GM12875 (cell line): Measurements from ENCODE around the gene DIO1.
A peak's percentile ranks its signal among the peaks of the same experiment; 100 is the strongest.
"Not testable (repeated sequence)": the region's sequence is repeated elsewhere in the genome, so short reads cannot be mapped to it uniquely, and the experiment has no call there.

ENCODE experiments used
- H3K4me3 ChIP-seq: one replicate; pipeline ENCODE4 v1.5.1; 2011; ENCODE audit warnings: low read depth, low read length, control low read depth
- TF ChIP-seq, protein P1 (sequence below): IDR thresholded peaks from 2 replicates; pipeline ENCODE4 v1.5.1; 2011; ENCODE audit warnings: low read depth, mild to moderate bottlenecking, control low read depth, inconsistent platforms, low read length, moderate library complexity, borderline replicate concordance; ENCODE audit not compliant: insufficient read depth

DIO1 gene

DNA sequence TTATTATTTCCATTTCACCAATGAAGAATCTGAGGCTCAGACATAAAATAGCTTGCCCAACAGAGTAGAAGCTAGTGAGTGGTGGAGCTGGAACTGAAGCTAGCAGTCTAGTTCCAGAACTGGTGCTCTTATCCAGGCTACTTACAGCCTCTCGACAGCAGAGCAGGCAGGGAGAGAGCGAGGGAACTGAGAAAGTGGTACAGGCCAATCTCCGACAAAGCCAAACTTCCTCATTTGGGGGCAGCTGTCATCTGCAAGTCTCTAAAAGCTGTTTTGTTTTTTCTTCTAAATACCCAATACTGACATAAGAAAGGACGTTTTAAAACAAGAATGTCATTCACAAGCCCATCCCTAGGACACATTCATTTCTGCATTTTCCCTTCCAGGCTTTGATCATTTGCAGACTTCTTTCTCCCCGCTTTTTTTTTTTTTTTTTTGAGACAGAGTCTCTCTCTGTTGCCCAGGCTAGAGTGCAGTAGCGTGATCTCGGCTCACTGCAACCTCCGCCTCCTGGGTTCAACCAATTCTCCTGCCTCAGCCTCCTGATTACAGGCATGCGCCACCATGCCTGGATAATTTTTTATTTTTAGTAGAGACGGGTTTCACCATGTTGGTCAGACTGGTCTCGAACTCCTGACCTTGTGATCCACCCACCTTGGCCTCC is 24.4 kb upstream of the DIO1 start:
- H3K4me3 ChIP-seq: no peak overlapping the region
- TF ChIP-seq, protein P1, sequence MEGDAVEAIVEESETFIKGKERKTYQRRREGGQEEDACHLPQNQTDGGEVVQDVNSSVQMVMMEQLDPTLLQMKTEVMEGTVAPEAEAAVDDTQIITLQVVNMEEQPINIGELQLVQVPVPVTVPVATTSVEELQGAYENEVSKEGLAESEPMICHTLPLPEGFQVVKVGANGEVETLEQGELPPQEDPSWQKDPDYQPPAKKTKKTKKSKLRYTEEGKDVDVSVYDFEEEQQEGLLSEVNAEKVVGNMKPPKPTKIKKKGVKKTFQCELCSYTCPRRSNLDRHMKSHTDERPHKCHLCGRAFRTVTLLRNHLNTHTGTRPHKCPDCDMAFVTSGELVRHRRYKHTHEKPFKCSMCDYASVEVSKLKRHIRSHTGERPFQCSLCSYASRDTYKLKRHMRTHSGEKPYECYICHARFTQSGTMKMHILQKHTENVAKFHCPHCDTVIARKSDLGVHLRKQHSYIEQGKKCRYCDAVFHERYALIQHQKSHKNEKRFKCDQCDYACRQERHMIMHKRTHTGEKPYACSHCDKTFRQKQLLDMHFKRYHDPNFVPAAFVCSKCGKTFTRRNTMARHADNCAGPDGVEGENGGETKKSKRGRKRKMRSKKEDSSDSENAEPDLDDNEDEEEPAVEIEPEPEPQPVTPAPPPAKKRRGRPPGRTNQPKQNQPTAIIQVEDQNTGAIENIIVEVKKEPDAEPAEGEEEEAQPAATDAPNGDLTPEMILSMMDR: no peak

DNA sequence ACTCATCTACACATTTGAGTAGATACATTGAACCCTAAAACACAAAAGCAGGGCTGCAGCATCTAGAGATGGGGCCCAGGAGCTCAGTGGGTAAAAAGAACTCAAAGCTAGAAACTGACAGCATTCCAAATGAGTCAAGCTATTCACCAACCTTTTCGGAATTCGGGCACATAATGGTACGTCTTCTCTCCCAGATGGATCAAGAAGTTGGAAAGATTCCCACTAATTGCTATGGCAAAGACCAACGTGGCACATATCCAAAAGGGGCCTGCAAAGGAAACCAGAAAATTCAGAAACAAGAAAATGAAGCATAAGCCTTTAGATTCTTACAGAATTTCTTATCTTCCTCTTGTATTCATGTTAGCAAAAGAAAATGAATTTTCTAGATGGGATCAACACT is 22.8 kb upstream of the DIO1 start:
- TF ChIP-seq, protein P1: no peak
- H3K4me3 ChIP-seq: no peak overlapping the region

DNA sequence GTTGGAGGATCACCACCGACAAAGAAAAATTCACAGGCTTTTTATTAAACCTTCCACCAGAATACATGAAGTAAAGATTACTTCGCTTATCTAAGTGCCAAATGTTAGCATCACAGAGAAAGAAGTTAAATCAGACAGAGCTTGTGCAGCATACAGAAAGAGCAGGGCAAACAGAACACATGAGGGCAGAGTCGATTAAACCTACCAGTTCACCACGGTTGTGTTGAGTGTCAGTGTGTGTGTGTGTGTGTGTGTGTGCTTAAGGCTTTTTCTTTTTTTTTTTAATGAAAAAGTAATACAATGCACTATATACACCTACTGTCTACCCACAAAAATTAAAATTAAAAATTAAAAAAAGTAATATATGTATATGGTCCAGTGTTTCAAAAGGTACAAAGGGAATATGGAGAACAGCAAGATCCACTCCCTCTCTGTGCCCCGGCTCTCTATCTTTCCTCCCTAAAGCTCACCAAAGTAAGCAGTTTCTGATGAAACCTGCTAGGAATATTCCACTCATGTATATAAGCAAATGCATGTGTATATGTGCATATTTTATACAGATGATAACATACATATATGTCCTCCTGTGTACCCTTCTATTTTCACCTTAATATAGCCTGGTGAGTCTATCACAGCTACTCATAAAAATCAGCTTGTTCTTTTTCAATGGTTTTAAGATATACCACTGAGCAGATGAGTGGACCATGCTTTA is 22.1 kb upstream of the DIO1 start:
- H3K4me3 ChIP-seq: no peak overlapping the region
- TF ChIP-seq, protein P1: no peak

DNA sequence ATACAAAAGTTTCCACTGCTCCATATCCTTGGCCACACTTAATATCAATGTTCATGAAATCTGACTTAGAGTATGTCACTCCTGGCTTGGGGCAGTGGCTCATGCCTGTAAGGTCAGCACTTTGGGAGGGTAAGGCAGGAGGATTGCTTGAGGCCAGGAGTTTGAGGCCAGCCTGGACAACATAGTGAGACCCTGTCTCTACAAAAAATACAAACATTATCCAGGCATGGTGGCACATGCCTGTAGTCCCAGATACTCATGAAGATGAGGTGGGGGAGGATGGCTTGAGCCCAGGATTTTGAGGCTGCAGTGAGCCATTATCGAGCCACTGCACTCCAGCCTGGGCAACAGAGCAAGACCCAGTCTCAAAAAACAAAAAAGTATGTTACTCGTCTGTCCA is 18.8 kb upstream of the DIO1 start:
- H3K4me3 ChIP-seq: not testable (repeated sequence)

GRCh38 chr1:53878492-53879105 is 15.4 kb upstream of the DIO1 start:
- no peak overlapping the region for H3K4me3 ChIP-seq
- TF ChIP-seq, protein P1: peak; percentile 35; the same call in 1 of the 2 replicates

GRCh38 chr1:53881853-53882252 is 12.1 kb upstream of the DIO1 start:
- H3K4me3 ChIP-seq: not testable (repeated sequence)

DNA sequence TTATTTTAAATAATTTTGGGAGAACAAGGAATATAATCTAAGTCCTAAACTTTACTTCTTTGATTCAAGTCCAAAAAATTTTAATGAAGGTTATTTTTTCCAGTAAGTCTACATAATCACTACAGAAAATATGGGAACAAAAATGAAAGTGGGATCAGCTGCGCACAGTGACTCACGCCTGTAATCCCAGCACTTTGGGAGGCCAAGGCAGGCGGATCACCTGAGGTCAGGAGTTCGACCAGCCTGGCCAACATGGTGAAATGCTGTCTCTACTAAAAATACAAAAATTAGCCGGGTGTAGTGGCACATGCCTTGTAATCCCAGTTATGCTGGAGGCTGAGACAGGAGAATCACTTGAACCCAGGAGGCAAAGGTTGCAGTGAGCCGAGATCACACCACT is 10.4 kb upstream of the DIO1 start:
- not testable (repeated sequence) for H3K4me3 ChIP-seq

DNA sequence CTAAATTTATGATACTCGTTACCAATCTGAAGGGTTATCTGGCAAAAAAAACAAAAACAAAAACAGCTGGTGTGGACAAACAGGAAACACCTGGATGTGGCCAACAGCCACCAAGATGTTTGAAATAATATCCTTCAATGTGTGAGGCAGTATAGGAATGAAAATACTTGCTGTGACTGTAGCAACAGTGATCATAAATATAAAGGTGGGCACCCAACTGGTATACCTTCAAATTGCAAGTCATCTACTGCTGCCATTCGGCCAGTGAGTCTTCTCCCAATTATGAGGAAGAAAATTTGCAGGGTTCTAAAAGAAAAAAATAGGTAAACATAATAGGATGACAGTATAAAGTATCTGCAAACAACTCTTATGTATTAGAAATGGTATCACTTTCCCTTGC is 5.3 kb upstream of the DIO1 start:
- H3K4me3 ChIP-seq: no peak overlapping the region
- TF ChIP-seq, protein P1: no peak
